Renal cortex interstitium (tissue), 15 donors: ENCODE results near the gene HEXA. TPM values are rescaled to one million over a fixed set of nuclear protein-coding genes. Genes with fewer than 3 reads are reported as not detected.
A peak's percentile ranks its signal among the peaks of the same experiment; 100 is the strongest.
"Not testable (repeated sequence)": the region's sequence is repeated elsewhere in the genome, so short reads cannot be mapped to it uniquely, and the experiment has no call there.

Source experiments
- DNase-seq, 11 donors: peaks; one replicate each; pipeline ENCODE4 v3.0.0-alpha.2; 2013; ENCODE audit warnings: low read depth in 9 of 11, low spot score in 4 of 11; ENCODE audit errors: extremely low read depth in 1 of 11
- long read RNA-seq, 16 experiments: transcript quantifications; one replicate each; lab custom pipeline, GENCODE V29; 2026
- polyA plus RNA-seq, 3 donors: library from polyadenylated mRNA; unstranded; fragments of 120-200 nt; gene quantifications; one replicate each; pipeline ENCODE4 v1.2.1, GENCODE V29; 2013; ENCODE audit not compliant: insufficient read length in 3 of 3

The HEXA gene
- polyA plus RNA-seq = 100 to 1,000 TPM; 105 to 135 (median 111) TPM
- long read RNA-seq, donor 1, full-length matches to known transcripts = 9 of 15 reads
- long read RNA-seq, donor 1, partial matches to known transcripts = 6 of 15 reads
- long read RNA-seq, donor 1, other reads (novel, unspliced or antisense) = 0 of 15 reads
- long read RNA-seq, donor 2, full-length matches to known transcripts = 12 of 27 reads
- long read RNA-seq, donor 2, partial matches to known transcripts = 15 of 27 reads
- long read RNA-seq, donor 2, other reads (novel, unspliced or antisense) = 0 of 27 reads
- long read RNA-seq, donor 3, full-length matches to known transcripts = 32 of 37 reads
- long read RNA-seq, donor 3, partial matches to known transcripts = 5 of 37 reads
- long read RNA-seq, donor 3, other reads (novel, unspliced or antisense) = 0 of 37 reads
- long read RNA-seq, donor 4, full-length matches to known transcripts = 29 of 37 reads
- long read RNA-seq, donor 4, partial matches to known transcripts = 8 of 37 reads
- long read RNA-seq, donor 4, other reads (novel, unspliced or antisense) = 0 of 37 reads
- long read RNA-seq, donor 5 = 0 reads
- long read RNA-seq, donor 6, full-length matches to known transcripts = 29 of 35 reads
- long read RNA-seq, donor 6, partial matches to known transcripts = 6 of 35 reads
- long read RNA-seq, donor 6, other reads (novel, unspliced or antisense) = 0 of 35 reads
- long read RNA-seq, donor 7, full-length matches to known transcripts = 26 of 32 reads
- long read RNA-seq, donor 7, partial matches to known transcripts = 6 of 32 reads
- long read RNA-seq, donor 7, other reads (novel, unspliced or antisense) = 0 of 32 reads
- long read RNA-seq, donor 8 = 0 reads
- long read RNA-seq, donor 9, full-length matches to known transcripts = 16 of 16 reads
- long read RNA-seq, donor 9, partial matches to known transcripts = 0 of 16 reads
- long read RNA-seq, donor 9, other reads (novel, unspliced or antisense) = 0 of 16 reads
- long read RNA-seq, donor 10, full-length matches to known transcripts = 20 of 20 reads
- long read RNA-seq, donor 10, partial matches to known transcripts = 0 of 20 reads
- long read RNA-seq, donor 10, other reads (novel, unspliced or antisense) = 0 of 20 reads
- long read RNA-seq, donor 11, full-length matches to known transcripts = 28 of 28 reads
- long read RNA-seq, donor 11, partial matches to known transcripts = 0 of 28 reads
- long read RNA-seq, donor 11, other reads (novel, unspliced or antisense) = 0 of 28 reads
- long read RNA-seq, donor 12, full-length matches to known transcripts = 7 of 16 reads
- long read RNA-seq, donor 12, partial matches to known transcripts = 9 of 16 reads
- long read RNA-seq, donor 12, other reads (novel, unspliced or antisense) = 0 of 16 reads
- long read RNA-seq, donor 13 = 0 reads
- long read RNA-seq, donor 14, full-length matches to known transcripts = 17 of 17 reads
- long read RNA-seq, donor 14, partial matches to known transcripts = 0 of 17 reads
- long read RNA-seq, donor 14, other reads (novel, unspliced or antisense) = 0 of 17 reads
- long read RNA-seq, donor 15, full-length matches to known transcripts = 2 of 10 reads
- long read RNA-seq, donor 15, partial matches to known transcripts = 8 of 10 reads
- long read RNA-seq, donor 15, other reads (novel, unspliced or antisense) = 0 of 10 reads
- long read RNA-seq, donor 16, full-length matches to known transcripts = 79 of 79 reads
- long read RNA-seq, donor 16, partial matches to known transcripts = 0 of 79 reads
- long read RNA-seq, donor 16, other reads (novel, unspliced or antisense) = 0 of 79 reads

- peak; percentile 88 to 94 (median 91) for DNase-seq
Measured at GRCh38 chr15:72375846-72376581, at the start of gene HEXA. HEXA (minus strand) TSS chr15:72376014; CDS start chr15:72375972, 42 bp downstream.

- no peak for DNase-seq
Measured at GRCh38 chr15:72423256-72423655, 47.4 kb upstream of the HEXA start.

GRCh38 chr15:72421484-72421883 lies 45.7 kb upstream of the HEXA start:
- DNase-seq = no peak

GRCh38 chr15:72420576-72420975 lies 44.8 kb upstream of the HEXA start:
- no peak for DNase-seq

GRCh38 chr15:72419768-72420167 lies 44.0 kb upstream of the HEXA start:
- not testable (repeated sequence) for DNase-seq

GRCh38 chr15:72415304-72415703 lies 39.5 kb upstream of the HEXA start:
- DNase-seq = no peak

- DNase-seq = not testable (repeated sequence)
Measured at GRCh38 chr15:72413337-72413736, 37.5 kb upstream of the HEXA start.

GRCh38 chr15:72411544-72411943 lies 35.7 kb upstream of the HEXA start:
- no peak for DNase-seq

GRCh38 chr15:72411111-72411510 lies 35.3 kb upstream of the HEXA start:
- DNase-seq = no peak

GRCh38 chr15:72406936-72407335 lies 31.1 kb upstream of the HEXA start:
- DNase-seq = no peak

GRCh38 chr15:72404841-72405240 lies 29.0 kb upstream of the HEXA start:
- no peak for DNase-seq

GRCh38 chr15:72404356-72404755 lies 28.5 kb upstream of the HEXA start:
- DNase-seq = no peak

GRCh38 chr15:72402726-72403125 lies 26.9 kb upstream of the HEXA start:
- DNase-seq = no peak

GRCh38 chr15:72398648-72399047 lies 22.8 kb upstream of the HEXA start:
- no peak for DNase-seq

GRCh38 chr15:72397796-72398588 lies 22.2 kb upstream of the HEXA start, which contains the start of gene TMEM202:
TMEM202 (plus strand) TSS chr15:72398305; CDS start chr15:72398327, 22 bp downstream.
- no peak for DNase-seq

- not testable (repeated sequence) for DNase-seq
Measured at GRCh38 chr15:72396331-72396730, 20.5 kb upstream of the HEXA start.

GRCh38 chr15:72389231-72389630 lies 13.4 kb upstream of the HEXA start:
- no peak for DNase-seq
